Measurements from ENCODE around the gene TP53TG5.

DNA sequence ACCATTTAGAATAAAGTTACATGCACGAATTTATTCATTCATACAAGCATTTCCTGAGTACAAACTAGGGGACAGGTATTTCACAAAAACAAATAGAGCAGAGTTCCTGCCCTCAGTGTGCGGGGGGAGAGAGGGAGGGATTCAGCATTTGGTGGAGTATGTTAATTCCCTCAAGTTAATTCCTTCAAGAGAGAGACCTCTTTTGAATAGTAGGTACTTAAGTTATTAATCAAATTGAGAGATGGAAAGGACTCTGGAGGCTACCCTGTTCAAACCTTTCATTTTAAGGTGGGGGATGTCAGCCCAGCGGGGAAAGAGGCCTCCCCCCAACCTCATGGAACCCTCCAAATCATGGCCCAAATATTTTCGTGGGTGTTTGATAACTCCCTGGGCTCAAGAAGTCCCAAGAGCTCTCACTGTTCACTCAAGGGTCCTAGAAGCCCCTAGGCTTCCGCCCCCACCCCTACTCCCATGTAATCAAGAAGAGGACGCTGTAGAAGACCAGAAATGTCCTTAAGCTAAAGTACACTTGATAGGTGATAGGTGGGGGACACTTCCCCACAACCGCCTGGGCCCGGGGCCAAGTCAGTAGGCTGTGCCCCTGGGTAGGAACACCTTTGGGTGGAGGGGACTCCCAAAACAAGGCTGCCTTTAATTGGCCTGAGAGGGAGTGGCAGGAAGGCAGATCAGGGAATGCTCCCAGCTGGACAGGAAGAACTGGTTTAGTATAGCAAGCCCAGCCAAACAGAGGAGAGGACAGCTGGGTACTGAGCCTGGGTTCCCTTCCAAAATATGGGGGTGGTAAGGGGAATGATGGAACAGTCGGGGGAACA, 32.8 kb downstream of the TP53TG5 start:
- TF ChIP-seq EZH2phosphoT487 (IDR thresholded peaks at IDR 0.05; ENCODE audit: unreplicated experiment): no peak
- TF ChIP-seq, protein P1, sequence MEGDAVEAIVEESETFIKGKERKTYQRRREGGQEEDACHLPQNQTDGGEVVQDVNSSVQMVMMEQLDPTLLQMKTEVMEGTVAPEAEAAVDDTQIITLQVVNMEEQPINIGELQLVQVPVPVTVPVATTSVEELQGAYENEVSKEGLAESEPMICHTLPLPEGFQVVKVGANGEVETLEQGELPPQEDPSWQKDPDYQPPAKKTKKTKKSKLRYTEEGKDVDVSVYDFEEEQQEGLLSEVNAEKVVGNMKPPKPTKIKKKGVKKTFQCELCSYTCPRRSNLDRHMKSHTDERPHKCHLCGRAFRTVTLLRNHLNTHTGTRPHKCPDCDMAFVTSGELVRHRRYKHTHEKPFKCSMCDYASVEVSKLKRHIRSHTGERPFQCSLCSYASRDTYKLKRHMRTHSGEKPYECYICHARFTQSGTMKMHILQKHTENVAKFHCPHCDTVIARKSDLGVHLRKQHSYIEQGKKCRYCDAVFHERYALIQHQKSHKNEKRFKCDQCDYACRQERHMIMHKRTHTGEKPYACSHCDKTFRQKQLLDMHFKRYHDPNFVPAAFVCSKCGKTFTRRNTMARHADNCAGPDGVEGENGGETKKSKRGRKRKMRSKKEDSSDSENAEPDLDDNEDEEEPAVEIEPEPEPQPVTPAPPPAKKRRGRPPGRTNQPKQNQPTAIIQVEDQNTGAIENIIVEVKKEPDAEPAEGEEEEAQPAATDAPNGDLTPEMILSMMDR (conservative IDR thresholded peaks at IDR 0.05; ENCODE audit: low read depth in 2 of 2): no peak
- no peak for TF ChIP-seq EZH2 (IDR thresholded peaks at IDR 0.05; ENCODE audit: low read depth, unreplicated experiment)
- TF ChIP-seq POLR2AphosphoS5 (IDR thresholded peaks at IDR 0.05; ENCODE audit: low read depth): no peak
- TF ChIP-seq, protein P2, sequence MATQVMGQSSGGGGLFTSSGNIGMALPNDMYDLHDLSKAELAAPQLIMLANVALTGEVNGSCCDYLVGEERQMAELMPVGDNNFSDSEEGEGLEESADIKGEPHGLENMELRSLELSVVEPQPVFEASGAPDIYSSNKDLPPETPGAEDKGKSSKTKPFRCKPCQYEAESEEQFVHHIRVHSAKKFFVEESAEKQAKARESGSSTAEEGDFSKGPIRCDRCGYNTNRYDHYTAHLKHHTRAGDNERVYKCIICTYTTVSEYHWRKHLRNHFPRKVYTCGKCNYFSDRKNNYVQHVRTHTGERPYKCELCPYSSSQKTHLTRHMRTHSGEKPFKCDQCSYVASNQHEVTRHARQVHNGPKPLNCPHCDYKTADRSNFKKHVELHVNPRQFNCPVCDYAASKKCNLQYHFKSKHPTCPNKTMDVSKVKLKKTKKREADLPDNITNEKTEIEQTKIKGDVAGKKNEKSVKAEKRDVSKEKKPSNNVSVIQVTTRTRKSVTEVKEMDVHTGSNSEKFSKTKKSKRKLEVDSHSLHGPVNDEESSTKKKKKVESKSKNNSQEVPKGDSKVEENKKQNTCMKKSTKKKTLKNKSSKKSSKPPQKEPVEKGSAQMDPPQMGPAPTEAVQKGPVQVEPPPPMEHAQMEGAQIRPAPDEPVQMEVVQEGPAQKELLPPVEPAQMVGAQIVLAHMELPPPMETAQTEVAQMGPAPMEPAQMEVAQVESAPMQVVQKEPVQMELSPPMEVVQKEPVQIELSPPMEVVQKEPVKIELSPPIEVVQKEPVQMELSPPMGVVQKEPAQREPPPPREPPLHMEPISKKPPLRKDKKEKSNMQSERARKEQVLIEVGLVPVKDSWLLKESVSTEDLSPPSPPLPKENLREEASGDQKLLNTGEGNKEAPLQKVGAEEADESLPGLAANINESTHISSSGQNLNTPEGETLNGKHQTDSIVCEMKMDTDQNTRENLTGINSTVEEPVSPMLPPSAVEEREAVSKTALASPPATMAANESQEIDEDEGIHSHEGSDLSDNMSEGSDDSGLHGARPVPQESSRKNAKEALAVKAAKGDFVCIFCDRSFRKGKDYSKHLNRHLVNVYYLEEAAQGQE (IDR thresholded peaks at IDR 0.05; ENCODE audit: unreplicated experiment): no peak
- no peak for TF ChIP-seq JUNB (IDR thresholded peaks at IDR 0.05; ENCODE audit: unreplicated experiment)
- no peak for TF ChIP-seq STAT1 (IDR thresholded peaks at IDR 0.05; ENCODE audit: unreplicated experiment)
- no peak for TF ChIP-seq ZNF114 (CRISPR knock-in tag; IDR thresholded peaks at IDR 0.05)
- TF ChIP-seq CREB1 (CRISPR knock-in tag; IDR thresholded peaks at IDR 0.05; ENCODE audit: low read depth): no peak
- TF ChIP-seq, protein P3, sequence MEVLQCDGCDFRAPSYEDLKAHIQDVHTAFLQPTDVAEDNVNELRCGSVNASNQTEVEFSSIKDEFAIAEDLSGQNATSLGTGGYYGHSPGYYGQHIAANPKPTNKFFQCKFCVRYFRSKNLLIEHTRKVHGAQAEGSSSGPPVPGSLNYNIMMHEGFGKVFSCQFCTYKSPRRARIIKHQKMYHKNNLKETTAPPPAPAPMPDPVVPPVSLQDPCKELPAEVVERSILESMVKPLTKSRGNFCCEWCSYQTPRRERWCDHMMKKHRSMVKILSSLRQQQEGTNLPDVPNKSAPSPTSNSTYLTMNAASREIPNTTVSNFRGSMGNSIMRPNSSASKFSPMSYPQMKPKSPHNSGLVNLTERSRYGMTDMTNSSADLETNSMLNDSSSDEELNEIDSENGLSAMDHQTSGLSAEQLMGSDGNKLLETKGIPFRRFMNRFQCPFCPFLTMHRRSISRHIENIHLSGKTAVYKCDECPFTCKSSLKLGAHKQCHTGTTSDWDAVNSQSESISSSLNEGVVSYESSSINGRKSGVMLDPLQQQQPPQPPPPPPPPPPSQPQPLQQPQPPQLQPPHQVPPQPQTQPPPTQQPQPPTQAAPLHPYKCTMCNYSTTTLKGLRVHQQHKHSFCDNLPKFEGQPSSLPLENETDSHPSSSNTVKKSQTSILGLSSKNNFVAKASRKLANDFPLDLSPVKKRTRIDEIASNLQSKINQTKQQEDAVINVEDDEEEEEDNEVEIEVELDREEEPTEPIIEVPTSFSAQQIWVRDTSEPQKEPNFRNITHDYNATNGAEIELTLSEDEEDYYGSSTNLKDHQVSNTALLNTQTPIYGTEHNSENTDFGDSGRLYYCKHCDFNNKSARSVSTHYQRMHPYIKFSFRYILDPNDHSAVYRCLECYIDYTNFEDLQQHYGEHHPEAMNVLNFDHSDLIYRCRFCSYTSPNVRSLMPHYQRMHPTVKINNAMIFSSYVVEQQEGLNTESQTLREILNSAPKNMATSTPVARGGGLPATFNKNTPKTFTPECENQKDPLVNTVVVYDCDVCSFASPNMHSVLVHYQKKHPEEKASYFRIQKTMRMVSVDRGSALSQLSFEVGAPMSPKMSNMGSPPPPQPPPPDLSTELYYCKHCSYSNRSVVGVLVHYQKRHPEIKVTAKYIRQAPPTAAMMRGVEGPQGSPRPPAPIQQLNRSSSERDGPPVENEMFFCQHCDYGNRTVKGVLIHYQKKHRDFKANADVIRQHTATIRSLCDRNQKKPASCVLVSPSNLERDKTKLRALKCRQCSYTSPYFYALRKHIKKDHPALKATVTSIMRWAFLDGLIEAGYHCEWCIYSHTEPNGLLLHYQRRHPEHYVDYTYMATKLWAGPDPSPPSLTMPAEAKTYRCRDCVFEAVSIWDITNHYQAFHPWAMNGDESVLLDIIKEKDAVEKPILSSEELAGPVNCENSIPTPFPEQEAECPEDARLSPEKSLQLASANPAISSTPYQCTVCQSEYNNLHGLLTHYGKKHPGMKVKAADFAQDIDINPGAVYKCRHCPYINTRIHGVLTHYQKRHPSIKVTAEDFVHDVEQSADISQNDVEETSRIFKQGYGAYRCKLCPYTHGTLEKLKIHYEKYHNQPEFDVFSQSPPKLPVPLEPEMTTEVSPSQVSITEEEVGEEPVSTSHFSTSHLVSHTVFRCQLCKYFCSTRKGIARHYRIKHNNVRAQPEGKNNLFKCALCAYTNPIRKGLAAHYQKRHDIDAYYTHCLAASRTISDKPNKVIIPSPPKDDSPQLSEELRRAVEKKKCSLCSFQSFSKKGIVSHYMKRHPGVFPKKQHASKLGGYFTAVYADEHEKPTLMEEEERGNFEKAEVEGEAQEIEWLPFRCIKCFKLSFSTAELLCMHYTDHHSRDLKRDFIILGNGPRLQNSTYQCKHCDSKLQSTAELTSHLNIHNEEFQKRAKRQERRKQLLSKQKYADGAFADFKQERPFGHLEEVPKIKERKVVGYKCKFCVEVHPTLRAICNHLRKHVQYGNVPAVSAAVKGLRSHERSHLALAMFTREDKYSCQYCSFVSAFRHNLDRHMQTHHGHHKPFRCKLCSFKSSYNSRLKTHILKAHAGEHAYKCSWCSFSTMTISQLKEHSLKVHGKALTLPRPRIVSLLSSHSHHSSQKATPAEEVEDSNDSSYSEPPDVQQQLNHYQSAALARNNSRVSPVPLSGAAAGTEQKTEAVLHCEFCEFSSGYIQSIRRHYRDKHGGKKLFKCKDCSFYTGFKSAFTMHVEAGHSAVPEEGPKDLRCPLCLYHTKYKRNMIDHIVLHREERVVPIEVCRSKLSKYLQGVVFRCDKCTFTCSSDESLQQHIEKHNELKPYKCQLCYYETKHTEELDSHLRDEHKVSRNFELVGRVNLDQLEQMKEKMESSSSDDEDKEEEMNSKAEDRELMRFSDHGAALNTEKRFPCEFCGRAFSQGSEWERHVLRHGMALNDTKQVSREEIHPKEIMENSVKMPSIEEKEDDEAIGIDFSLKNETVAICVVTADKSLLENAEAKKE (CRISPR knock-in tag; IDR thresholded peaks at IDR 0.05): no peak
- TF ChIP-seq, protein P4, sequence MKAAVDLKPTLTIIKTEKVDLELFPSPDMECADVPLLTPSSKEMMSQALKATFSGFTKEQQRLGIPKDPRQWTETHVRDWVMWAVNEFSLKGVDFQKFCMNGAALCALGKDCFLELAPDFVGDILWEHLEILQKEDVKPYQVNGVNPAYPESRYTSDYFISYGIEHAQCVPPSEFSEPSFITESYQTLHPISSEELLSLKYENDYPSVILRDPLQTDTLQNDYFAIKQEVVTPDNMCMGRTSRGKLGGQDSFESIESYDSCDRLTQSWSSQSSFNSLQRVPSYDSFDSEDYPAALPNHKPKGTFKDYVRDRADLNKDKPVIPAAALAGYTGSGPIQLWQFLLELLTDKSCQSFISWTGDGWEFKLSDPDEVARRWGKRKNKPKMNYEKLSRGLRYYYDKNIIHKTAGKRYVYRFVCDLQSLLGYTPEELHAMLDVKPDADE (IDR thresholded peaks at IDR 0.05): no peak

Data from GM23338 (cell line).